HEK293 (cell line): ENCODE results near the gene TTYH1.

Experiments
- CTCF ChIA-PET: fragments of 350-600 bp; formaldehyde crosslinking; extraction: SDS; loops from one replicate; lab custom pipeline; 2021; ENCODE audit warnings: antibody characterized with exemption; lab: Yijun Ruan, JAX
- POLR2A ChIA-PET: fragments of 300-600 bp; formaldehyde crosslinking; extraction: SDS; loops from one replicate; lab custom pipeline; 2020; ENCODE audit warnings: antibody characterized with exemption, inconsistent platforms; lab: Yijun Ruan, JAX
- H3K27ac ChIP-seq: fragments of 200-500 bp; sonication (Bioruptor generic); 2 replicates; pipeline ENCODE4 v1.5.1; 2014; ENCODE audit warnings: low read depth, low read length, control low read depth, inconsistent platforms; ENCODE audit errors: extremely low read depth
- H3K36me3 ChIP-seq, 2 experiments: fragments of 200-500 bp in 1 of 2; sonication (Bioruptor generic) in 1 of 2; 1 replicate in 1 of 2; 2 replicates in 1 of 2; pipeline ENCODE4 v1.5.1; 2014 to 2017; ENCODE audit warnings: inconsistent platforms in 2 of 2, low read length in 2 of 2; ENCODE audit not compliant: control insufficient read depth in 2 of 2, insufficient read depth in 1 of 2
- H3K4me1 ChIP-seq: fragments of 200-500 bp; sonication (Bioruptor generic); 2 replicates; pipeline ENCODE4 v1.5.1; 2014; ENCODE audit warnings: mild to moderate bottlenecking, low read length, inconsistent platforms; ENCODE audit not compliant: control insufficient read depth, insufficient read depth
- H3K4me3 ChIP-seq: 2 replicates; pipeline ENCODE4 v1.5.1; 2011; ENCODE audit warnings: low read depth, mild to moderate bottlenecking, control low read depth, low read length, moderate library complexity
- H3K9me3 ChIP-seq: fragments of 200-500 bp; sonication (Bioruptor generic); 2 replicates; pipeline ENCODE4 v1.5.1; 2014; ENCODE audit warnings: low read depth, low read length, inconsistent platforms; ENCODE audit not compliant: control insufficient read depth, insufficient read depth
- GLI2 ChIP-seq: fragments of 450-650 bp; formaldehyde crosslinking; IDR thresholded peaks from 2 replicates; pipeline ENCODE4; 2017; ENCODE audit warnings: missing biosample characterization, missing genetic modification characterization, low read depth, borderline replicate concordance
- KLF7 ChIP-seq: fragments of 450-650 bp; formaldehyde crosslinking; IDR thresholded peaks from 2 replicates; pipeline ENCODE4 v1.5.1; 2016; ENCODE audit warnings: missing biosample characterization, missing genetic modification characterization, borderline replicate concordance
- PRDM6 ChIP-seq: fragments of 450-650 bp; formaldehyde crosslinking; IDR thresholded peaks from 2 replicates; pipeline ENCODE4 v1.5.1; 2017; ENCODE audit warnings: missing biosample characterization, missing genetic modification characterization
- REST ChIP-seq: fragments of 450-650 bp; formaldehyde crosslinking; IDR thresholded peaks from 2 replicates; pipeline ENCODE4 v1.5.1; 2016; ENCODE audit warnings: missing biosample characterization, missing genetic modification characterization
- ZBTB48 ChIP-seq: fragments of 450-650 bp; formaldehyde crosslinking; IDR thresholded peaks from 2 replicates; pipeline ENCODE4 v1.5.1; 2016; ENCODE audit warnings: missing biosample characterization, missing genetic modification characterization
- ZBTB49 ChIP-seq: fragments of 450-650 bp; formaldehyde crosslinking; IDR thresholded peaks from 2 replicates; pipeline ENCODE4 v1.5.1; 2016; ENCODE audit warnings: missing biosample characterization, missing genetic modification characterization, low read depth
- ZFHX2 ChIP-seq: fragments of 450-650 bp; formaldehyde crosslinking; conservative IDR thresholded peaks from 2 replicates; pipeline ENCODE4 v1.5.1; 2016; ENCODE audit warnings: missing biosample characterization, missing genetic modification characterization
- ZNF138 ChIP-seq: fragments of 450-650 bp; formaldehyde crosslinking; IDR thresholded peaks from 2 replicates; pipeline ENCODE4 v1.5.1; 2016; ENCODE audit warnings: missing biosample characterization, missing genetic modification characterization, borderline replicate concordance
- ZNF18 ChIP-seq: fragments of 450-650 bp; formaldehyde crosslinking; IDR thresholded peaks from 2 replicates; pipeline ENCODE4 v1.5.1; 2016; ENCODE audit warnings: missing biosample characterization, missing genetic modification characterization
- ZNF202 ChIP-seq: fragments of 450-650 bp; formaldehyde crosslinking; IDR thresholded peaks from 2 replicates; pipeline ENCODE4 v1.5.1; 2016; ENCODE audit warnings: missing biosample characterization, missing genetic modification characterization, borderline replicate concordance
- ZNF211 ChIP-seq: fragments of 450-650 bp; formaldehyde crosslinking; IDR thresholded peaks from 2 replicates; pipeline ENCODE4 v1.5.1; 2016; ENCODE audit warnings: low read depth, missing biosample characterization, missing genetic modification characterization
- ZNF221 ChIP-seq: fragments of 450-650 bp; formaldehyde crosslinking; IDR thresholded peaks from 2 replicates; pipeline ENCODE4 v1.5.1; 2017; ENCODE audit warnings: missing biosample characterization, missing genetic modification characterization, borderline replicate concordance
- ZNF239 ChIP-seq: fragments of 450-650 bp; formaldehyde crosslinking; IDR thresholded peaks from 2 replicates; pipeline ENCODE4 v1.5.1; 2016; ENCODE audit warnings: missing biosample characterization, missing genetic modification characterization
- ZNF274 ChIP-seq, 2 experiments: fragments of 200-500 bp in 1 of 2; fragments of 450-650 bp in 1 of 2; sonication (Bioruptor generic) in 1 of 2; formaldehyde crosslinking in 1 of 2; IDR thresholded peaks; 2 replicates each; pipeline versions ENCODE4 v1.5.1 to v1.6.1; 2014 to 2016; ENCODE audit warnings: borderline replicate concordance in 1 of 2, inconsistent platforms in 1 of 2, low read length in 1 of 2, missing biosample characterization in 1 of 2, missing genetic modification characterization in 1 of 2
- ZNF362 ChIP-seq: fragments of 450-650 bp; formaldehyde crosslinking; IDR thresholded peaks from 2 replicates; pipeline ENCODE4 v1.5.1; 2016; ENCODE audit warnings: missing biosample characterization, missing genetic modification characterization
- ZNF501 ChIP-seq: fragments of 450-650 bp; formaldehyde crosslinking; IDR thresholded peaks from 2 replicates; pipeline ENCODE4 v1.5.1; 2016; ENCODE audit warnings: missing biosample characterization, missing genetic modification characterization
- ZNF530 ChIP-seq: fragments of 450-650 bp; formaldehyde crosslinking; IDR thresholded peaks from 2 replicates; pipeline ENCODE4 v1.5.1; 2016; ENCODE audit warnings: low read depth, missing biosample characterization, missing genetic modification characterization
- ZNF555 ChIP-seq: fragments of 450-650 bp; formaldehyde crosslinking; conservative IDR thresholded peaks from 2 replicates; pipeline ENCODE4 v1.5.1; 2017; ENCODE audit warnings: missing biosample characterization, mild to moderate bottlenecking, missing genetic modification characterization, inconsistent platforms
- ZNF558 ChIP-seq: fragments of 450-650 bp; formaldehyde crosslinking; IDR thresholded peaks from 2 replicates; pipeline ENCODE4 v1.5.1; 2016; ENCODE audit warnings: missing biosample characterization, missing genetic modification characterization
- ZNF830 ChIP-seq: fragments of 450-650 bp; IDR thresholded peaks from 2 replicates; pipeline ENCODE4 v1.5.0; 2018; ENCODE audit warnings: missing biosample characterization, missing genetic modification characterization, low read depth, mild to moderate bottlenecking, moderate library complexity
- ZNF837 ChIP-seq: fragments of 450-650 bp; formaldehyde crosslinking; IDR thresholded peaks from 2 replicates; pipeline ENCODE4 v1.5.1; 2016; ENCODE audit warnings: missing biosample characterization, missing genetic modification characterization
- ZSCAN18 ChIP-seq: fragments of 450-650 bp; formaldehyde crosslinking; IDR thresholded peaks from 2 replicates; pipeline ENCODE4 v1.5.1; 2016; ENCODE audit warnings: missing biosample characterization, missing genetic modification characterization
- ZSCAN30 ChIP-seq: fragments of 450-650 bp; IDR thresholded peaks from 2 replicates; pipeline ENCODE4 v1.5.1; 2018; ENCODE audit warnings: missing biosample characterization, mild to moderate bottlenecking, missing genetic modification characterization, moderate library complexity
- ZXDB ChIP-seq: fragments of 450-650 bp; formaldehyde crosslinking; IDR thresholded peaks from 2 replicates; pipeline ENCODE4 v1.5.1; 2016; ENCODE audit warnings: missing biosample characterization, missing genetic modification characterization

TTYH1 gene

GRCh38 chr19:54449701-54450069 lies 34.4 kb downstream of the TTYH1 start:
- TF ChIP-seq ZNF221 (tag by site-specific recombination) (no peak), ZNF837 (tag by site-specific recombination) (no peak), ZBTB48 (tag by site-specific recombination) (0 out of 2 replicates have a peak, but pooled peaks have one; percentile 11), ZNF530 (tag by site-specific recombination) (no peak), ZBTB49 (tag by site-specific recombination) (no peak), ZNF138 (tag by site-specific recombination) (no peak), ZNF274 (IDR thresholded peaks at IDR 0.05; ENCODE audit: low read length) (no peak), ZNF274 (tag by site-specific recombination; IDR thresholded peaks at IDR 0.05; ENCODE audit: borderline replicate concordance) (no peak), ZNF239 (tag by site-specific recombination) (no peak), ZXDB (tag by site-specific recombination) (no peak), ZSCAN18 (tag by site-specific recombination) (no peak), ZFHX2 (tag by site-specific recombination) (peak; percentile 62), GLI2 (tag by site-specific recombination) (no peak), ZNF501 (tag by site-specific recombination) (no peak), KLF7 (no peak; the same call in 1 of the 2 replicates), ZNF558 (tag by site-specific recombination) (no peak), REST (peak; percentile 31; the same call in 1 of the 2 replicates), PRDM6 (tag by site-specific recombination) (no peak), ZNF362 (no peak), ZNF202 (tag by site-specific recombination) (no peak), ZNF211 (tag by site-specific recombination) (no peak), ZNF830 (no peak), ZNF555 (tag by site-specific recombination) (no peak), ZNF18 (no peak), ZSCAN30 (tag by site-specific recombination) (no peak)
- peak overlapping the region; percentile 96 for H3K4me3 ChIP-seq
- peak overlapping the region; percentile 90 for H3K27ac ChIP-seq
- ChIA-PET POLR2A (interaction anchor here (1.4 to 3.4 kb wide), 3 partner anchors 10 to 248 kb away, joined by 4 to 64 read pairs (median 10); no protein-coding TSS in a partner anchor), CTCF (interaction anchor here (1.5 to 4.8 kb wide), 2 partner anchors 11 to 58 kb away, joined by 3 to 43 read pairs; no protein-coding TSS in a partner anchor)
- H3K9me3 ChIP-seq: no peaks in the 10 kb centered on the region
- H3K36me3 ChIP-seq: peaks cover 36 to 57% of the 10 kb centered on the region in 2 experiments
- H3K4me1 ChIP-seq: peaks cover 29% of the 10 kb centered on the region
